H1 (cell line): ENCODE data around the gene PES1. TPM values are rescaled to one million over a fixed set of nuclear protein-coding genes. Genes with fewer than 3 reads are reported as not detected.

Experiments used
- CTCF ChIA-PET: fragments of 300-600 bp; sonication (Branson Sonifier 250); formaldehyde crosslinking; loops from one replicate; lab custom pipeline; 2021; ENCODE audit not compliant: partially characterized antibody; lab: Charles Lee
- POLR2A ChIA-PET: fragments of 300-600 bp; sonication (Branson Sonifier 250); formaldehyde crosslinking; loops from one replicate; lab custom pipeline; 2021; ENCODE audit warnings: inconsistent platforms; ENCODE audit not compliant: partially characterized antibody; lab: Charles Lee
- DNase-seq, 2 experiments: peaks; one replicate each; pipeline versions ENCODE4 v3.0.0 to v3.0.0-alpha.2; 2010 to 2022; ENCODE audit warnings: low spot score in 2 of 2, low read depth in 1 of 2, mixed read lengths in 1 of 2
- FAIRE-seq: peaks from 2 replicates; lab custom pipeline; 2011; peaks lifted over from hg19 to GRCh38; lab: Jason Lieb, UNC
- H2AFZ ChIP-seq: 2 replicates; pipeline ENCODE4 v1.8.1; 2012; ENCODE audit warnings: low read length, inconsistent platforms
- H2AK5ac ChIP-seq: 2 replicates; pipeline ENCODE4 v1.6.1; 2013; ENCODE audit warnings: low read depth, low read length
- H2BK120ac ChIP-seq: replicated peaks from 2 replicates; pipeline ENCODE3; 2013; ENCODE audit warnings: low read depth, low read length, inconsistent platforms
- H2BK12ac ChIP-seq: 2 replicates; pipeline ENCODE4 v1.6.1; 2013; ENCODE audit warnings: low read depth, low read length
- H2BK15ac ChIP-seq: 2 replicates; pipeline ENCODE4 v1.6.1; 2013; ENCODE audit warnings: low read length
- H2BK20ac ChIP-seq: 2 replicates; pipeline ENCODE4 v1.6.1; 2013; ENCODE audit warnings: low read length
- H2BK5ac ChIP-seq: 2 replicates; pipeline ENCODE4 v1.6.1; 2013; ENCODE audit warnings: low read depth, low read length
- H3K14ac ChIP-seq: 2 replicates; pipeline ENCODE4 v1.6.1; 2013; ENCODE audit warnings: inconsistent platforms; ENCODE audit not compliant: insufficient read length
- H3K18ac ChIP-seq: 2 replicates; pipeline ENCODE4 v1.6.1; 2013; ENCODE audit warnings: low read length; ENCODE audit errors: extremely low read depth
- H3K23ac ChIP-seq: 2 replicates; pipeline ENCODE4 v1.6.1; 2013; ENCODE audit warnings: inconsistent platforms; ENCODE audit not compliant: insufficient read length
- H3K23me2 ChIP-seq: 2 replicates; pipeline ENCODE4 v1.6.1; 2013; ENCODE audit warnings: low read depth, low read length
- H3K27ac ChIP-seq: 2 replicates; pipeline ENCODE4 v1.6.1; 2011; ENCODE audit warnings: low read depth, low read length, inconsistent platforms
- H3K27me3 ChIP-seq, 4 experiments: replicated peaks in 1 of 4; 1 replicate in 1 of 4; 2 replicates in 3 of 4; pipeline versions ENCODE4 v1.6.1 to v1.8.1; 2011 to 2013; ENCODE audit warnings: low read length in 3 of 4, mild to moderate bottlenecking in 3 of 4, inconsistent platforms in 2 of 4, mixed read lengths in 2 of 4, moderate library complexity in 1 of 4; ENCODE audit not compliant: control insufficient read depth in 3 of 4, insufficient read depth in 3 of 4; ENCODE audit errors: extremely low read depth in 1 of 4
- H3K36me3 ChIP-seq, 4 experiments: 2 replicates each; pipeline versions ENCODE4 v1.6.1 to v1.8.1; 2011 to 2013; ENCODE audit warnings: mild to moderate bottlenecking in 4 of 4, low read length in 3 of 4, moderate library complexity in 2 of 4, control low read depth in 1 of 4, inconsistent platforms in 1 of 4; ENCODE audit not compliant: insufficient read depth in 4 of 4, control insufficient read depth in 2 of 4
- H3K4ac ChIP-seq: replicated peaks from 2 replicates; pipeline ENCODE3; 2013; ENCODE audit warnings: low read length, low read depth, mixed read lengths, inconsistent platforms; ENCODE audit not compliant: insufficient read length
- H3K4me1 ChIP-seq, 4 experiments: replicated peaks in 1 of 4; 1 replicate in 1 of 4; 2 replicates in 3 of 4; pipeline versions ENCODE4 v1.6.1 to v1.8.1; 2011 to 2013; ENCODE audit warnings: low read length in 3 of 4, inconsistent platforms in 2 of 4, mixed read lengths in 1 of 4; ENCODE audit not compliant: insufficient read depth in 4 of 4, control insufficient read depth in 3 of 4
- H3K4me2 ChIP-seq, 2 experiments: 2 replicates each; pipeline versions ENCODE4 v1.6.1 to v1.8.1; 2011 to 2013; ENCODE audit warnings: low read depth in 2 of 2, low read length in 2 of 2, control low read depth in 1 of 2, inconsistent platforms in 1 of 2, mild to moderate bottlenecking in 1 of 2; ENCODE audit not compliant: insufficient read depth in 1 of 2
- H3K4me3 ChIP-seq, 4 experiments: fragments of 200-600, 300-600 bp in 1 of 4; sonication (generic), shearing (Covaris generic), sonication (Bioruptor Twin) in 1 of 4; 2 replicates each; pipeline versions ENCODE4 v1.5.1 to v1.8.1; 2011 to 2016; ENCODE audit warnings: low read length in 4 of 4, low read depth in 3 of 4, control low read depth in 2 of 4, inconsistent platforms in 2 of 4, mild to moderate bottlenecking in 2 of 4, mixed read lengths in 1 of 4, moderate library complexity in 1 of 4; ENCODE audit not compliant: insufficient read depth in 2 of 4; ENCODE audit errors: extremely low read depth in 1 of 4
- H3K56ac ChIP-seq: replicated peaks from 2 replicates; pipeline ENCODE3; 2013; ENCODE audit warnings: low read depth, mild to moderate bottlenecking, mixed read lengths, low read length, inconsistent platforms; ENCODE audit not compliant: insufficient read length
- H3K79me1 ChIP-seq: 2 replicates; pipeline ENCODE4 v1.6.1; 2013; ENCODE audit warnings: low read depth, low read length, control low read depth
- H3K79me2 ChIP-seq, 2 experiments: 2 replicates each; pipeline versions ENCODE4 v1.6.1 to v1.8.1; 2012 to 2013; ENCODE audit warnings: low read length in 2 of 2, mild to moderate bottlenecking in 2 of 2, inconsistent platforms in 1 of 2; ENCODE audit not compliant: insufficient read depth in 2 of 2, control insufficient read depth in 1 of 2
- H3K9ac ChIP-seq, 4 experiments: replicated peaks in 1 of 4; 1 replicate in 1 of 4; 2 replicates in 3 of 4; pipeline versions ENCODE4 v1.6.1 to v1.8.1; 2011 to 2013; ENCODE audit warnings: low read depth in 3 of 4, low read length in 3 of 4, control low read depth in 2 of 4, mild to moderate bottlenecking in 2 of 4, moderate library complexity in 2 of 4, inconsistent platforms in 1 of 4; ENCODE audit errors: extremely low read depth in 1 of 4
- H3K9me3 ChIP-seq, 2 experiments: 2 replicates each; pipeline versions ENCODE4 v1.6.1 to v1.8.1; 2012 to 2013; ENCODE audit warnings: mild to moderate bottlenecking in 2 of 2, moderate library complexity in 2 of 2, control low read depth in 1 of 2, inconsistent platforms in 1 of 2, low read depth in 1 of 2, low read length in 1 of 2, mixed read lengths in 1 of 2; ENCODE audit not compliant: insufficient read depth in 2 of 2
- H4K20me1 ChIP-seq, 2 experiments: replicated peaks in 1 of 2; 2 replicates each; pipeline versions ENCODE3 to v1.8.1; 2011 to 2013; ENCODE audit warnings: inconsistent platforms in 2 of 2, low read length in 2 of 2, mild to moderate bottlenecking in 1 of 2; ENCODE audit not compliant: insufficient read depth in 2 of 2, control insufficient read depth in 1 of 2
- H4K5ac ChIP-seq: 2 replicates; pipeline ENCODE4 v1.6.1; 2013; ENCODE audit warnings: low read length, low read depth, mixed read lengths, inconsistent platforms; ENCODE audit not compliant: insufficient read length
- H4K8ac ChIP-seq: 2 replicates; pipeline ENCODE4 v1.8.0; 2013; ENCODE audit warnings: mild to moderate bottlenecking, moderate library complexity, low read length, inconsistent platforms; ENCODE audit not compliant: insufficient read depth; ENCODE audit errors: extremely low read depth
- H4K91ac ChIP-seq: replicated peaks from 2 replicates; pipeline ENCODE3; 2013; ENCODE audit warnings: low read length, mixed read lengths, inconsistent platforms; ENCODE audit not compliant: insufficient read length
- BACH1 ChIP-seq: IDR thresholded peaks from 2 replicates; pipeline ENCODE4 v1.6.1; 2012; ENCODE audit warnings: low read length, improper control_type of control experiment
- EZH2 ChIP-seq: fragments of 200-600 bp; sonication (generic); IDR thresholded peaks from 2 replicates; pipeline ENCODE4 v1.7.1; 2012; ENCODE audit warnings: low read depth, mild to moderate bottlenecking, moderate library complexity, low read length, inconsistent platforms; ENCODE audit not compliant: severe bottlenecking
- GABPA ChIP-seq: IDR thresholded peaks from 2 replicates; pipeline ENCODE4 v1.6.1; 2011; ENCODE audit warnings: mild to moderate bottlenecking, low read length, moderate library complexity, borderline replicate concordance; ENCODE audit not compliant: insufficient read depth
- JUN ChIP-seq: IDR thresholded peaks from 2 replicates; pipeline ENCODE4 v1.6.1; 2011; ENCODE audit warnings: low read depth, mild to moderate bottlenecking, improper control_type of control experiment, low read length
- KDM5A ChIP-seq: fragments of 200-600 bp; IDR thresholded peaks from 2 replicates; pipeline ENCODE4 v1.7.1; 2012; ENCODE audit warnings: mild to moderate bottlenecking, low read length, inconsistent platforms, mixed read lengths
- RNF2 ChIP-seq: fragments of 200-900, 300-1000 bp; sonication (generic); IDR thresholded peaks from 2 replicates; pipeline ENCODE4 v1.7.1; 2016; ENCODE audit warnings: borderline replicate concordance, low read depth, mild to moderate bottlenecking, antibody characterized with exemption, low read length; ENCODE audit not compliant: poor library complexity, severe bottlenecking; ENCODE audit errors: missing control alignments
- RXRA ChIP-seq: IDR thresholded peaks from 2 replicates; pipeline ENCODE4 v1.6.1; 2011; ENCODE audit warnings: low read depth, mild to moderate bottlenecking, low read length, moderate library complexity; ENCODE audit not compliant: insufficient read depth
- SAP30 ChIP-seq: fragments of 300-600 bp; sonication (generic); IDR thresholded peaks from 2 replicates; pipeline ENCODE4 v1.7.1; 2012; ENCODE audit warnings: low read length, moderate library complexity, mild to moderate bottlenecking, inconsistent platforms; ENCODE audit not compliant: insufficient read depth, insufficient replicate concordance
- TAF7 ChIP-seq: optimal IDR thresholded peaks from 2 replicates; pipeline ENCODE3; 2011; ENCODE audit warnings: low read depth, mild to moderate bottlenecking, inconsistent platforms, low read length, moderate library complexity, borderline replicate concordance
- TCF12 ChIP-seq: IDR thresholded peaks from 2 replicates; pipeline ENCODE4 v1.6.1; 2011; ENCODE audit warnings: low read depth, mild to moderate bottlenecking, low read length
- TEAD4 ChIP-seq: IDR thresholded peaks from 2 replicates; pipeline ENCODE4 v1.6.1; 2012; ENCODE audit warnings: low read depth, low read length, inconsistent platforms, mixed read lengths
- WGBS, 2 experiments: shearing (Covaris generic) in 1 of 2; methylation state at CpG; one replicate each; pipeline versions ENCODE4 v1.1.6 to v1.1.7; 2013 to 2015; ENCODE audit warnings: low lambda C conversion rate in 2 of 2, mixed read lengths in 2 of 2, inconsistent platforms in 1 of 2, low coverage in 1 of 2, missing lambda C conversion rate in 1 of 2; ENCODE audit not compliant: insufficient replicate concordance in 2 of 2, insufficient coverage in 1 of 2, insufficient read length in 1 of 2; ENCODE audit errors: extremely low coverage in 1 of 2, missing lambda C conversion rate in 1 of 2; 5-methylcytosine and 5-hydroxymethylcytosine counted together
- polyA plus RNA-seq, 7 experiments: library from polyadenylated mRNA; depleted of rRNA in 3 of 7; stranded (reverse) in 5 of 7; unstranded in 2 of 7; fragments of >200 nt in 5 of 7; fragments of 200-250 nt in 2 of 7; gene quantifications; 1 replicate in 5 of 7; 2 replicates in 1 of 7; 4 replicates in 1 of 7; pipeline versions ENCODE4 v1.2.1 to v1.2.3, GENCODE V29; 2011 to 2013; ENCODE audit warnings: missing spikeins in 2 of 7, mixed read lengths in 2 of 7
- total RNA-seq: library from RNA; stranded (reverse); fragmentation: NEBNext Ultra II Directional; extraction: Animal tissue kit (Norgen Biotek cat#: 25700); gene quantifications from 2 replicates; pipeline ENCODE4 v1.2.1, GENCODE V29; 2021

The PES1 gene
- total and polyA plus RNA-seq, 2 of the 8 experiments (the other 6 are each of a cell fraction or from before 2014, with no cell fraction given) = 121 to 191 TPM

DNA sequence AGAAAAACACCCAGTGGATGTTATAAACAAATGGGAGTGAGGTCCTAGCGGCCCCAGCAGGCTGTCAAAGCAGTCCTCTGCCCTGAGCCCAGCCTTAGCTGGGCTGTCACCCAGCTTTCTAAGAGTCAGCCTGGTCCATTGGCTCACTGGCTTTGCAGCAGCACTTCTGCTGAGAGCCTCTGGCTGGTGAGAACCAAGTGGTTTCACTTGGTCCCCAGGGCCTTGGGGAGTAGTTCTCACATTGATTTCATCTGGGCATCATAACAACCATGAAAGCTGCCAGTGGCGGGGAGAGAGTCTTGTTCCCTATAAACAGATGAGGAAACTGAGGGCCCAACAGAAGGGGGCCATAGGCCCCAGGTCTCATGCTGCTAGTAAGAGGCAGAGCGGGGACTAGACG, 56.5 kb downstream of the PES1 start:
- Histone ChIP-seq H2BK5ac (no peak overlapping the region), H2AFZ (no peak overlapping the region), H3K36me3 (no peaks in the 10 kb centered on the region), H2BK20ac (no peak overlapping the region), H3K4me3 (no peak overlapping the region), H3K9me3 (no peaks in the 10 kb centered on the region), H4K20me1 (peaks cover 0 to 1% of the 10 kb centered on the region in 2 experiments), H3K56ac (no peak overlapping the region), H2AK5ac (no peak overlapping the region), H3K23me2 (no peaks in the 10 kb centered on the region), H2BK15ac (no peak overlapping the region), H3K27ac (no peak overlapping the region), H3K23ac (no peak overlapping the region), H3K79me1 (no peaks in the 10 kb centered on the region), H3K79me2 (no peaks in the 10 kb centered on the region), H3K4ac (no peak overlapping the region), H3K4me2 (no peak overlapping the region), H4K91ac (no peak overlapping the region), H3K14ac (no peak overlapping the region), H3K18ac (no peak overlapping the region), H3K27me3 (no peaks in the 10 kb centered on the region), H2BK120ac (no peak overlapping the region), H3K9ac (no peak overlapping the region), H2BK12ac (no peak overlapping the region), H4K5ac (no peak overlapping the region), H3K4me1 (peaks cover 0 to 4% (median 0%) of the 10 kb centered on the region in 4 experiments; a peak in 3 of 7 replicates), H4K8ac (no peak overlapping the region)
- ChIA-PET POLR2A (no interaction called here), CTCF (interaction anchor here (0.6 kb wide), 1 partner anchor 228 kb away, joined by 3 read pairs; no protein-coding TSS in a partner anchor)
- FAIRE-seq (no peak), DNase-seq (no peak)
- 83% methylated on average over 4 of the region's 4 CpGs; no CpG with 5 or more reads in 1 of the 2 experiments for WGBS, 2 experiments
- no peak for TF ChIP-seq TCF12
- TF ChIP-seq TAF7 = no peak
- TF ChIP-seq GABPA = no peak
- TF ChIP-seq EZH2 = no peak
- TF ChIP-seq SAP30 = no peak
- TF ChIP-seq BACH1 = no peak
- no peak for TF ChIP-seq KDM5A
- no peak for TF ChIP-seq RNF2
- no peak for TF ChIP-seq TEAD4
- TF ChIP-seq JUN = no peak
- TF ChIP-seq RXRA = no peak
